HG03060 (cell line): ENCODE results near the gene DIP2A.

ENCODE experiments used
- ATAC-seq: cut with Tn5 transposase; IDR thresholded peaks from one replicate; pipeline ENCODE4 v1.9.1; 2021; ENCODE audit warnings: low read depth, moderate number of reproducible peaks; ENCODE audit not compliant: unreplicated experiment

DIP2A gene

DNA sequence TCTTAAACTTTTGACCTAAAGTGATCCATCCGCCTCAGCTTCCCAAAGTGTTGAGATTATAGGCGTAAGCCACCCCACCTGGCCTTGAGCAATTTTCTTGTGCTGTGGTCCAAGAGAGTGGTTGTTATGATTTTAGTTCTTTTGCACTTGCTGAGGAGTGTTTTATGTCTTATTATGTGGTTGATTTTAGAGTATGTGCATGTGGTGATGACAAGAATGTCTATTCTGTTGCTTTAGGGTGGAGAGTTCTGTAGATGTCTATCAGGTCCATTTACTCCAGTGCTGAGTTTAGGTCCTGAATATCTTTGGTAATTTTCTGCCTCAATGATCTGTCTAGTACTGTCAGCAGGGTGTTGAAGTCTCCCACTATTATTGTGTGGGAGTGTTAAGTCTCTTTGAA lies 157.4 kb downstream of the DIP2A start:
- no peak for ATAC-seq

DNA sequence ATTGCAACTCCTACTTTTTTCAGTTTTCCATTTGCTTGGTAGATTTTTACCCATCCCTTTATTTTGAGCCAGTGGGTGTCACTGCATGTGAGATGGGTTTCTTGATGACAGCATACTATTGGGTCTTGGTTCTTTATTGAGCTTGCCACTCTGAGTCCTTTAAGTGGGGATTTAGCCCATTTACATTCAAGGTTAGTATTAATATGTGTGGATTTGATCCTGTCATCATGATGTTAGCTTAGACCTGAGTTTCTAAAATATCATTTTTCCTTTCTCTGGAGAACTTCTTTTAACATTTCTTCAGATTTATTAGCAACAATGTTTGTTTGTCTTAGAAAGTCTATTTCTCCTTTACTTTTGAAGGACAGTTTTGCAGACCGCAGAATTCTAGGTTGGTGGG lies 158.0 kb downstream of the DIP2A start:
- ATAC-seq = no peak

DNA sequence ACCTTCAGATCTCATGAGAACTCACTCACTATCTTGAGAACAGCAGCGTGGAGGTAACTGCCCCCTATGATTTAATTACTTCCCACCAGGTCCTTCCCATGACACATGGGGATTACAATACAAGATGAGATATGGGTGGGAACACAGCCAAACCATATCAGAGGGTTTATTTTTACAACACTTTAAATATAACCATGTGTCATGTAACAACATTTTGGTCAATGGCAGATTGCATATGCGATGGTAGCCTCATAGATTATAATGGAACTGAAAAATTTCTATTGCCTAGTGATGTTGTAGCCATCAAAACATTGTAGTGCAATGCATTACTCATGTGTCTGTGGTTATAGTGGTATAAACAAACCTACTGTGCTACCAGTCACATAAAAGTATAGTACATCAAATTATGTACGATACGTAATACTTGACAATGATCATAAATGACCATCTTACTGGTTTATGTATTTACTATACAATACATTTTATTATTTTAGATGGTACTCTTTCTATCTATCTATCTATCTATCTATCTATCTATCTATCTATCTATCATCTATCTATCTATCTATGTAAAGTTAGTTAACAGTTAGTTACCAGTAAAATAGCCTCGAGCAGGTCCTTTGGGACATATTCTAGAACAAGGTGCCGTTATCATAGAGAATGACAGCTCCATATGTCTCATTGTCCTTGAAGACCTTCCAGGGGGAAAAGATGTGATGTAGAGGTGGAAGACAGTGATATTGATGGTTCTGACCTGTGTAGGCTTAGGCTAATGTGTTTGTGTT lies 158.8 kb downstream of the DIP2A start:
- ATAC-seq = no peak

DNA sequence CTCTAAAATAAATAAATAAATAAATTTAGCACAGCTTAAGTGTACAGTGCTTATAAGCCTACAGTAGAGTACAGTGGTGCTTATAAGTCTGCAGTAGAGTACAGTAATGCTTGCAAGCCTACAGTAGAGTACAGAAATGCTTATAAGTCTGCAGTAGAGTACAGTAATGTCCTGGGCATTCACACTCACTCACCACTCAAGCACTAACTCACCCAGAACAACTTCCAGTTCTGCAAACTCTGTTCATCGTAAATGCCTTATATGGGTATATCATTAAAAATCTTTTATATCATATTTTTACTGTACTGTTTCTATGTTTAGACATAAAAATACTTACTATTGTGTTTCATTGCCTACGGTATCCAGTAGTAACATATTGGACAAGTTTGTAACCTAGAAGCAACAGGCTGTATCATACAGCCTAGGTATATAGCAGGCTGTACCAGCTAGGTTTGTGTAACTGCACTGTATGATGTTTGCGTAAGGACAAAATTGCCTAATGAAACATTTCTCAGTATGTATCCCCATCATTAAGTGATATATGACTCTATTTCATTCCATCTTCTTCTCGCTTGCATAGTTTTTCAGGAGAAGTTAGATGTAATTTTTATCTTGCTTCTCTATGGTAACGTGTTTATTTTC lies 160.2 kb downstream of the DIP2A start:
- no peak for ATAC-seq
